Stimulated activated CD4-positive, alpha-beta T cell treated with anti-CD3 and anti-CD28 coated beads, TNF-alpha, amount 100 ng/mL, for 1 hour (primary cell): ENCODE results near the gene RFTN2.
"Not testable (repeated sequence)": the region's sequence is repeated elsewhere in the genome, so short reads cannot be mapped to it uniquely, and the experiment has no call there.

ENCODE experiments used
- DNase-seq, 3 donors: peaks; one replicate each; pipeline ENCODE4 v3.0.0-alpha.2; 2020; ENCODE audit warnings: low read depth in 3 of 3, low spot score in 1 of 3

Gene RFTN2

GRCh38 chr2:197674591-197674990 is 796 bp downstream of the RFTN2 start:
- no peak for DNase-seq

GRCh38 chr2:197674060-197674459 is 1.3 kb downstream of the RFTN2 start:
- no peak for DNase-seq

GRCh38 chr2:197673606-197674005 is 1.8 kb downstream of the RFTN2 start:
- no peak for DNase-seq

GRCh38 chr2:197673106-197673505 is 2.3 kb downstream of the RFTN2 start:
- DNase-seq: no peak

GRCh38 chr2:197672371-197672893 is 3.0 kb downstream of the RFTN2 start:
- no peak for DNase-seq

- DNase-seq: no peak
These were observed 6.3 kb downstream of the RFTN2 start for GRCh38 chr2:197669077-197669476.

- no peak for DNase-seq
These were observed 7.1 kb downstream of the RFTN2 start for GRCh38 chr2:197668296-197668695.

- no peak for DNase-seq
These were observed 9.1 kb downstream of the RFTN2 start for GRCh38 chr2:197666277-197666676.

- DNase-seq: no peak
These were observed 13.8 kb downstream of the RFTN2 start for GRCh38 chr2:197661626-197662025.

GRCh38 chr2:197657562-197657961 is 17.8 kb downstream of the RFTN2 start:
- DNase-seq: no peak

- no peak for DNase-seq
These were observed 27.3 kb downstream of the RFTN2 start for GRCh38 chr2:197647961-197648690.

GRCh38 chr2:197641666-197642065 is 33.7 kb downstream of the RFTN2 start:
- no peak for DNase-seq

- DNase-seq: not testable (repeated sequence)
These were observed 34.7 kb downstream of the RFTN2 start for GRCh38 chr2:197640571-197641122.

- no peak for DNase-seq
These were observed 42.2 kb downstream of the RFTN2 start for GRCh38 chr2:197633109-197633657.

- DNase-seq: no peak
These were observed 47.3 kb downstream of the RFTN2 start for GRCh38 chr2:197628043-197628500.

- DNase-seq: no peak
These were observed 48.3 kb downstream of the RFTN2 start for GRCh38 chr2:197626965-197627625.

GRCh38 chr2:197620133-197620532 is 55.3 kb downstream of the RFTN2 start:
- no peak for DNase-seq

- no peak for DNase-seq
These were observed 60.3 kb downstream of the RFTN2 start for GRCh38 chr2:197615016-197615652.

- DNase-seq: no peak
These were observed 60.9 kb downstream of the RFTN2 start for GRCh38 chr2:197614532-197614931.

GRCh38 chr2:197613509-197613987 is 61.8 kb downstream of the RFTN2 start:
- DNase-seq: no peak

GRCh38 chr2:197606180-197606579 is 69.2 kb downstream of the RFTN2 start:
- DNase-seq: no peak
